Endothelial cell of umbilical vein (primary cell): ENCODE data around the gene MPST. TPM values are rescaled to one million over a fixed set of nuclear protein-coding genes. Genes with fewer than 3 reads are reported as not detected.

Experiments used
- BruUV-seq: library from RNA; stranded (reverse); fragments of 400-500 nt; replicated peaks from 2 replicates; lab custom pipeline; 2021; lab: Mats Ljungman, UMichigan
- CTCF ChIA-PET: fragments of 300-600, 350-600 bp; sonication (Branson Sonifier 250); formaldehyde crosslinking; loops from one replicate; lab custom pipeline; 2021; ENCODE audit warnings: antibody characterized with exemption, inconsistent platforms; lab: Charles Lee
- POLR2A ChIA-PET: fragments of 300-600, 350-600 bp; sonication (Branson Sonifier 250); formaldehyde crosslinking; loops from one replicate; lab custom pipeline; 2021; ENCODE audit warnings: antibody characterized with exemption, inconsistent platforms; lab: Charles Lee
- DNase-seq: peaks from one replicate; pipeline ENCODE4 v3.0.0-alpha.2; 2011; ENCODE audit warnings: low read depth, low spot score
- FAIRE-seq: peaks from 2 replicates; lab custom pipeline; 2011; peaks lifted over from hg19 to GRCh38; lab: Jason Lieb, UNC
- H2AFZ ChIP-seq: 2 replicates; pipeline ENCODE4 v1.6.0; 2012; ENCODE audit warnings: low read depth, low read length, control low read depth, inconsistent platforms
- H3K27ac ChIP-seq: 2 replicates; pipeline ENCODE4 v1.5.1; 2011; ENCODE audit warnings: low read depth, mild to moderate bottlenecking, control low read depth, low read length, moderate library complexity; ENCODE audit not compliant: insufficient read depth
- H3K27me3 ChIP-seq, 2 experiments: 2 replicates each; pipeline versions ENCODE4 v1.6.0 to v1.6.1; 2011; ENCODE audit warnings: low read length in 2 of 2, mixed read lengths in 1 of 2; ENCODE audit not compliant: control insufficient read depth in 2 of 2, insufficient read depth in 2 of 2
- H3K36me3 ChIP-seq, 2 experiments: 2 replicates in 1 of 2; 3 replicates in 1 of 2; pipeline ENCODE4 v1.5.1; 2011; ENCODE audit warnings: low read length in 2 of 2, mild to moderate bottlenecking in 1 of 2, moderate library complexity in 1 of 2; ENCODE audit not compliant: control insufficient read depth in 2 of 2, insufficient read depth in 2 of 2; ENCODE audit errors: extremely low read depth in 1 of 2
- H3K4me1 ChIP-seq: 3 replicates; pipeline ENCODE4 v1.5.1; 2011; ENCODE audit warnings: mild to moderate bottlenecking, low read length; ENCODE audit not compliant: control insufficient read depth, insufficient read depth; ENCODE audit errors: extremely low read depth
- H3K4me2 ChIP-seq: 2 replicates; pipeline ENCODE4 v1.6.1; 2011; ENCODE audit warnings: low read length, control low read depth, mixed read lengths; ENCODE audit not compliant: insufficient read depth
- H3K4me3 ChIP-seq, 3 experiments: fragments of 200-600 bp in 1 of 3; sonication (generic), shearing (Covaris generic) in 1 of 3; replicated peaks in 1 of 3; 2 replicates each; pipeline ENCODE4 v1.5.1; 2011 to 2016; ENCODE audit warnings: control low read depth in 3 of 3, low read length in 3 of 3, mild to moderate bottlenecking in 2 of 3, inconsistent platforms in 1 of 3, low read depth in 1 of 3, moderate library complexity in 1 of 3; ENCODE audit not compliant: insufficient read depth in 1 of 3
- H3K79me2 ChIP-seq: 2 replicates; pipeline ENCODE4 v1.6.0; 2012; ENCODE audit warnings: low read length, inconsistent platforms; ENCODE audit not compliant: control insufficient read depth, insufficient read depth
- H3K9ac ChIP-seq: replicated peaks from 2 replicates; pipeline ENCODE3; 2011; ENCODE audit warnings: low read length, control low read depth; ENCODE audit not compliant: insufficient read depth; ENCODE audit errors: extremely low read depth
- H3K9me1 ChIP-seq: replicated peaks from 3 replicates; pipeline ENCODE4 v1.6.0; 2011; ENCODE audit warnings: mild to moderate bottlenecking, low read length; ENCODE audit not compliant: control insufficient read depth, insufficient read depth; ENCODE audit errors: extremely low read depth
- H3K9me3 ChIP-seq: replicated peaks from 2 replicates; pipeline ENCODE4 v1.5.1; 2012; ENCODE audit warnings: low read length, inconsistent platforms; ENCODE audit not compliant: control insufficient read depth, insufficient read depth
- H4K20me1 ChIP-seq: replicated peaks from 2 replicates; pipeline ENCODE3; 2011; ENCODE audit warnings: mild to moderate bottlenecking, low read length; ENCODE audit not compliant: control insufficient read depth, insufficient read depth; ENCODE audit errors: extremely low read depth
- EZH2 ChIP-seq: IDR thresholded peaks from 2 replicates; pipeline ENCODE4 v1.6.1; 2012; ENCODE audit warnings: borderline replicate concordance, low read depth, mild to moderate bottlenecking, moderate library complexity, low read length, inconsistent platforms; ENCODE audit not compliant: severe bottlenecking
- FOS ChIP-seq: IDR thresholded peaks from 2 replicates; pipeline ENCODE4 v1.6.1; 2011; ENCODE audit warnings: mild to moderate bottlenecking, low read length, moderate library complexity, borderline replicate concordance; ENCODE audit not compliant: insufficient read depth
- GATA2 ChIP-seq: IDR thresholded peaks from 2 replicates; pipeline ENCODE4 v1.7.0; 2011; ENCODE audit warnings: low read depth, mild to moderate bottlenecking, moderate library complexity, mixed read lengths, low read length; ENCODE audit not compliant: insufficient read length, insufficient read depth
- JUN ChIP-seq: IDR thresholded peaks from 2 replicates; pipeline ENCODE4 v1.6.1; 2011; ENCODE audit warnings: borderline replicate concordance, low read depth; ENCODE audit not compliant: insufficient read length, insufficient read depth
- MYC ChIP-seq: IDR thresholded peaks from one replicate; pipeline ENCODE4 v1.6.1; 2011; ENCODE audit warnings: mild to moderate bottlenecking, low read depth, low read length
- POLR2A ChIP-seq: IDR thresholded peaks from 2 replicates; pipeline ENCODE4 v1.6.1; 2012; ENCODE audit warnings: low read depth, mild to moderate bottlenecking, control low read depth, low read length
- POLR2AphosphoS5 ChIP-seq: IDR thresholded peaks from 2 replicates; pipeline ENCODE4 v1.6.1; 2012; ENCODE audit warnings: low read depth, mild to moderate bottlenecking, control low read depth, low read length, moderate library complexity; ENCODE audit not compliant: insufficient read depth
- dilution Hi-C: fragments of 300-500 bp; cut with MboI; formaldehyde crosslinking; loops from one replicate; pipeline ENCODE4 v1.15.0; 2019; ENCODE audit warnings: low sequenced_read_pairs; ENCODE audit not compliant: extremely low pct_ligation_motif_present
- intact Hi-C: fragments of 100-400 bp; cut with micrococcal nuclease; formaldehyde crosslinking; loops from one replicate; pipeline ENCODE4 v1.10.0; 2022
- polyA plus RNA-seq, 4 experiments: library from polyadenylated mRNA; depleted of rRNA in 3 of 4; stranded (reverse) in 3 of 4; unstranded in 1 of 4; fragments of >200 nt; gene quantifications; 2 replicates each; pipeline versions ENCODE4 v1.2.1 to v1.2.3, GENCODE V29; 2011 to 2012; ENCODE audit warnings: missing spikeins in 1 of 4
- total RNA-seq: library from RNA; stranded (reverse); gene quantifications from 2 replicates; pipeline ENCODE4 v1.2.3, GENCODE V29; 2021
- TF ChIP-seq, protein P1 (sequence below): IDR thresholded peaks from 2 replicates; pipeline ENCODE4 v1.6.1; 2011; ENCODE audit not compliant: insufficient read depth, insufficient read length
- TF ChIP-seq, protein P2 (sequence below), 2 donors: IDR thresholded peaks; 1 replicate in 1 of 2; 2 replicates in 1 of 2; pipeline ENCODE4 v1.5.1; 2011; ENCODE audit warnings: low read length in 2 of 2, mild to moderate bottlenecking in 2 of 2, moderate library complexity in 2 of 2, control low read depth in 1 of 2, inconsistent platforms in 1 of 2, low read depth in 1 of 2; ENCODE audit not compliant: insufficient read depth in 1 of 2; ENCODE audit errors: extremely low read depth in 1 of 2

MPST gene
- total and polyA plus RNA-seq, 2 donors (not counting 3 experiments of a cell fraction or from before 2014, with no cell fraction given): 93.2 to 124 TPM

DNA sequence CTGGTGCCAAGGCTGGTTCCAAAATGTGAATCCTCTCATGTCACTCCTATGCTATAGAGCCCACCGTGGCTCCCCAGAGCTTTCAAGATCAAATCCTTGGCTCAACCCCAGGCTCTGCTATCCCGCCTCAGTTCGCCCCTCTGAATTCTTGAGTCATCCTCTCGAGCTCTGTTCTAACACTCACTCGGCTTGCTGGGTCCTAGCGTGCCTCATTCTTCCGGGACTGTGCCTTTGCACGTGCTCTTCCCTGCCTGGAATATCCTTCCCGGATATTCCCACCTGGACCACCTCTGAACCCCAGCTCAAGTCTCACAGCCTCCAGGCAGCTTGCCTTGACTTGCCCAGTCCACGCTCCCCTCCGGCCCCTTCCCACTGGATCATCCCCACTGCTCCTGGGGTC lies 45.0 kb downstream of the MPST start:
- no peaks in the 10 kb centered on the region for H4K20me1 ChIP-seq
- intact Hi-C loops: no loop called here
- no peak overlapping the region for H3K27ac ChIP-seq
- peaks cover 8 to 9% of the 10 kb centered on the region in 2 experiments for H3K27me3 ChIP-seq
- H3K4me1 ChIP-seq: no peaks in the 10 kb centered on the region
- dilution Hi-C loops: no loop called here
- peaks cover 0 to 13% of the 10 kb centered on the region in 2 experiments for H3K36me3 ChIP-seq
- FAIRE-seq: no peak
- BruUV-seq: no TSS peak
- CTCF ChIA-PET: interaction anchor here (2.0 kb wide), 1 partner anchor 21 kb away, joined by 4 read pairs; no protein-coding TSS in a partner anchor
- H3K9ac ChIP-seq: no peak overlapping the region
- no peak overlapping the region for H3K4me2 ChIP-seq
- H3K79me2 ChIP-seq: no peaks in the 10 kb centered on the region
- TF ChIP-seq FOS (no peak), POLR2A (no peak), GATA2 (no peak), EZH2 (no peak), POLR2AphosphoS5 (no peak), MYC (no peak), JUN (no peak)
- TF ChIP-seq, protein P1, sequence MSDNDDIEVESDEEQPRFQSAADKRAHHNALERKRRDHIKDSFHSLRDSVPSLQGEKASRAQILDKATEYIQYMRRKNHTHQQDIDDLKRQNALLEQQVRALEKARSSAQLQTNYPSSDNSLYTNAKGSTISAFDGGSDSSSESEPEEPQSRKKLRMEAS: no peak
- TF ChIP-seq, protein P2, sequence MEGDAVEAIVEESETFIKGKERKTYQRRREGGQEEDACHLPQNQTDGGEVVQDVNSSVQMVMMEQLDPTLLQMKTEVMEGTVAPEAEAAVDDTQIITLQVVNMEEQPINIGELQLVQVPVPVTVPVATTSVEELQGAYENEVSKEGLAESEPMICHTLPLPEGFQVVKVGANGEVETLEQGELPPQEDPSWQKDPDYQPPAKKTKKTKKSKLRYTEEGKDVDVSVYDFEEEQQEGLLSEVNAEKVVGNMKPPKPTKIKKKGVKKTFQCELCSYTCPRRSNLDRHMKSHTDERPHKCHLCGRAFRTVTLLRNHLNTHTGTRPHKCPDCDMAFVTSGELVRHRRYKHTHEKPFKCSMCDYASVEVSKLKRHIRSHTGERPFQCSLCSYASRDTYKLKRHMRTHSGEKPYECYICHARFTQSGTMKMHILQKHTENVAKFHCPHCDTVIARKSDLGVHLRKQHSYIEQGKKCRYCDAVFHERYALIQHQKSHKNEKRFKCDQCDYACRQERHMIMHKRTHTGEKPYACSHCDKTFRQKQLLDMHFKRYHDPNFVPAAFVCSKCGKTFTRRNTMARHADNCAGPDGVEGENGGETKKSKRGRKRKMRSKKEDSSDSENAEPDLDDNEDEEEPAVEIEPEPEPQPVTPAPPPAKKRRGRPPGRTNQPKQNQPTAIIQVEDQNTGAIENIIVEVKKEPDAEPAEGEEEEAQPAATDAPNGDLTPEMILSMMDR (IDR thresholded peaks at IDR 0.05; ENCODE audit: extremely low read depth in 1 of 2, insufficient read depth in 1 of 2, low read depth in 1 of 2, low read length in 2 of 2): no peak
- H3K9me1 ChIP-seq: no peaks in the 10 kb centered on the region
- POLR2A ChIA-PET: no interaction called here
- H3K4me3 ChIP-seq: no peak overlapping the region
- H3K9me3 ChIP-seq: no peaks in the 10 kb centered on the region
- no peak overlapping the region for H2AFZ ChIP-seq
- DNase-seq: no peak
